HPDE6-E6E7 (cell line): ENCODE measurements around the gene NECTIN2.
A peak's percentile ranks its signal among the peaks of the same experiment; 100 is the strongest.
"Not testable (repeated sequence)": the region's sequence is repeated elsewhere in the genome, so short reads cannot be mapped to it uniquely, and the experiment has no call there.

Experiments
- DNase-seq: peaks from one replicate; pipeline ENCODE4 v3.0.0; 2011; ENCODE audit warnings: missing footprints; ENCODE audit errors: extremely low spot score

NECTIN2 gene

GRCh38 chr19:44908074-44908835 lies 62.2 kb downstream of the NECTIN2 start:
- DNase-seq: no peak

GRCh38 chr19:44908836-44909261 lies 62.8 kb downstream of the NECTIN2 start:
- DNase-seq: no peak

GRCh38 chr19:44909775-44910174 lies 63.7 kb downstream of the NECTIN2 start:
- no peak for DNase-seq

- DNase-seq: not testable (repeated sequence)
Observed at GRCh38 chr19:44911896-44912295, 65.8 kb downstream of the NECTIN2 start.

GRCh38 chr19:44912854-44913253 lies 66.8 kb downstream of the NECTIN2 start:
- no peak for DNase-seq

- not testable (repeated sequence) for DNase-seq
Observed at GRCh38 chr19:44913512-44914432, 67.7 kb downstream of the NECTIN2 start.

- peak; percentile 96 for DNase-seq
Observed at GRCh38 chr19:44914433-44915206, 68.5 kb downstream of the NECTIN2 start, which contains the start of gene APOC1. APOC1 (plus strand) TSS chr19:44914608; CDS start chr19:44914892, 284 bp downstream.

- DNase-seq: no peak
Observed at GRCh38 chr19:44924243-44924725, 78.2 kb downstream of the NECTIN2 start.

- no peak for DNase-seq
Observed at GRCh38 chr19:44925114-44925891, 79.2 kb downstream of the NECTIN2 start.

- DNase-seq: not testable (repeated sequence)
Observed at GRCh38 chr19:44926245-44927077, 80.4 kb downstream of the NECTIN2 start.

GRCh38 chr19:44927746-44928145 lies 81.6 kb downstream of the NECTIN2 start:
- no peak for DNase-seq

- DNase-seq: no peak
Observed at GRCh38 chr19:44930088-44930487, 84.0 kb downstream of the NECTIN2 start.

- no peak for DNase-seq
Observed at GRCh38 chr19:44931541-44931940, 85.4 kb downstream of the NECTIN2 start.
